Urinary bladder (tissue), 4 donors: ENCODE measurements around the gene GCM1. TPM values are rescaled to one million over a fixed set of nuclear protein-coding genes. Genes with fewer than 3 reads are reported as not detected.

ENCODE experiments used
- DNase-seq: peaks from one replicate; pipeline ENCODE4 v3.0.0-alpha.2; 2015; ENCODE audit errors: extremely low spot score
- H3K27ac ChIP-seq: one replicate; pipeline ENCODE4 v1.5.1; 2013; ENCODE audit warnings: low read depth, mild to moderate bottlenecking, moderate library complexity
- H3K36me3 ChIP-seq: one replicate; pipeline ENCODE4 v1.6.1; 2013; ENCODE audit warnings: mild to moderate bottlenecking, moderate library complexity; ENCODE audit not compliant: insufficient read depth
- H3K4me1 ChIP-seq: one replicate; pipeline ENCODE4 v1.6.1; 2013; ENCODE audit warnings: mild to moderate bottlenecking, moderate library complexity; ENCODE audit not compliant: insufficient read depth
- H3K4me3 ChIP-seq: one replicate; pipeline ENCODE4 v1.5.1; 2013; ENCODE audit warnings: low read depth, low read length
- WGBS: extraction: QIAGEN DNeasy Blood & Tissue Kit; methylation state at CpG from one replicate; pipeline ENCODE4 v1.1.7; 2013; 5-methylcytosine and 5-hydroxymethylcytosine counted together
- polyA plus RNA-seq: library from polyadenylated mRNA; stranded (reverse); fragments of 200-250 nt; gene quantifications from one replicate; pipeline ENCODE4 v1.2.3, GENCODE V29; 2013
- total RNA-seq: library from RNA; depleted of rRNA; stranded (reverse); fragments of >200 nt; gene quantifications from one replicate; pipeline ENCODE4 v1.2.3, GENCODE V29; 2014
- donor health status: healthy with polysubstance abuse.
- donor health status: healthy.

The GCM1 gene
- total RNA-seq: not detected
- not detected for polyA plus RNA-seq

GRCh38 chr6:53148684-53149083, at the start of gene GCM1:
GCM1 (minus strand) TSS chr6:53148841; CDS start chr6:53145632, 3,209 bp downstream.
- WGBS: 87% methylated on average over 5 of the region's 5 CpGs
- no peaks in the 10 kb centered on the region for H3K36me3 ChIP-seq
- no peak within 1 kb of the TSS for H3K4me3 ChIP-seq
- no peak within 1 kb of the TSS for H3K27ac ChIP-seq
- no peaks in the 10 kb centered on the region for H3K4me1 ChIP-seq
- no peak for DNase-seq

GRCh38 chr6:53197553-53197952, 48.9 kb upstream of the GCM1 start:
- DNase-seq: no peak
- no peaks in the 10 kb centered on the region for H3K36me3 ChIP-seq
- H3K4me3 ChIP-seq: no peak overlapping the region
- WGBS: 91% methylated on average over 3 of the region's 3 CpGs
- H3K4me1 ChIP-seq: no peaks in the 10 kb centered on the region
- no peak overlapping the region for H3K27ac ChIP-seq

GRCh38 chr6:53195048-53195447, 46.4 kb upstream of the GCM1 start:
- Histone ChIP-seq H3K4me1 (no peaks in the 10 kb centered on the region), H3K36me3 (no peaks in the 10 kb centered on the region), H3K4me3 (no peak overlapping the region), H3K27ac (no peak overlapping the region)
- no peak for DNase-seq
- WGBS: 64% methylated on average over 4 of the region's 4 CpGs

GRCh38 chr6:53192682-53193188, 44.1 kb upstream of the GCM1 start:
- Histone ChIP-seq H3K36me3 (no peaks in the 10 kb centered on the region), H3K4me1 (no peaks in the 10 kb centered on the region), H3K27ac (no peak overlapping the region), H3K4me3 (no peak overlapping the region)
- no peak for DNase-seq
- 49% methylated on average over 5 of the region's 5 CpGs for WGBS

- Histone ChIP-seq H3K27ac (no peak overlapping the region), H3K4me3 (no peak overlapping the region), H3K4me1 (no peaks in the 10 kb centered on the region), H3K36me3 (no peaks in the 10 kb centered on the region)
- DNase-seq: no peak
Measured at GRCh38 chr6:53189554-53189953, 40.9 kb upstream of the GCM1 start.

GRCh38 chr6:53188833-53189232, 40.2 kb upstream of the GCM1 start:
- no peak for DNase-seq
- Histone ChIP-seq H3K27ac (no peak overlapping the region), H3K4me3 (no peak overlapping the region), H3K36me3 (no peaks in the 10 kb centered on the region), H3K4me1 (no peaks in the 10 kb centered on the region)
- WGBS: 80% methylated on average over 2 of the region's 2 CpGs

GRCh38 chr6:53180678-53181077, 32.0 kb upstream of the GCM1 start:
- Histone ChIP-seq H3K27ac (no peak overlapping the region), H3K4me1 (no peaks in the 10 kb centered on the region), H3K36me3 (no peaks in the 10 kb centered on the region), H3K4me3 (no peak overlapping the region)
- 96% methylated on average over 5 of the region's 5 CpGs for WGBS
- DNase-seq: no peak

GRCh38 chr6:53179961-53180651, 31.5 kb upstream of the GCM1 start:
- no peak for DNase-seq
- no peaks in the 10 kb centered on the region for H3K4me1 ChIP-seq
- no peak overlapping the region for H3K27ac ChIP-seq
- no peaks in the 10 kb centered on the region for H3K36me3 ChIP-seq
- 49% methylated on average over 8 of the region's 8 CpGs for WGBS
- H3K4me3 ChIP-seq: no peak overlapping the region

GRCh38 chr6:53178837-53179432, 30.3 kb upstream of the GCM1 start:
- no peak for DNase-seq
- WGBS: 91% methylated on average over 1 of the region's 1 CpG
- H3K4me1 ChIP-seq: no peaks in the 10 kb centered on the region
- no peak overlapping the region for H3K27ac ChIP-seq
- H3K36me3 ChIP-seq: no peaks in the 10 kb centered on the region
- H3K4me3 ChIP-seq: no peak overlapping the region

GRCh38 chr6:53175027-53175426, 26.4 kb upstream of the GCM1 start:
- Histone ChIP-seq H3K4me3 (no peak overlapping the region), H3K4me1 (no peaks in the 10 kb centered on the region), H3K36me3 (no peaks in the 10 kb centered on the region), H3K27ac (no peak overlapping the region)
- no peak for DNase-seq
- 82% methylated on average over 2 of the region's 2 CpGs for WGBS

GRCh38 chr6:53172468-53172803, 23.8 kb upstream of the GCM1 start:
- WGBS: 84% methylated on average over 6 of the region's 6 CpGs
- no peak overlapping the region for H3K27ac ChIP-seq
- no peak overlapping the region for H3K4me3 ChIP-seq
- no peak for DNase-seq
- H3K36me3 ChIP-seq: no peaks in the 10 kb centered on the region
- no peaks in the 10 kb centered on the region for H3K4me1 ChIP-seq

- peaks cover 2% of the 10 kb centered on the region for H3K36me3 ChIP-seq
- 57% methylated on average over 20 of the region's 20 CpGs for WGBS
- no peak overlapping the region for H3K27ac ChIP-seq
- DNase-seq: no peak
- H3K4me1 ChIP-seq: no peaks in the 10 kb centered on the region
- H3K4me3 ChIP-seq: no peak overlapping the region
Measured at GRCh38 chr6:53171605-53172467, 23.2 kb upstream of the GCM1 start.

- no peak overlapping the region for H3K4me3 ChIP-seq
- no peaks in the 10 kb centered on the region for H3K4me1 ChIP-seq
- DNase-seq: no peak
- H3K36me3 ChIP-seq: peaks cover 2% of the 10 kb centered on the region
- H3K27ac ChIP-seq: no peak overlapping the region
- 90% methylated on average over 4 of the region's 4 CpGs for WGBS
Measured at GRCh38 chr6:53168516-53169267, 20.1 kb upstream of the GCM1 start.
